Endothelial cell of umbilical vein (primary cell): ENCODE results near the gene APOD. TPM values are rescaled to one million over a fixed set of nuclear protein-coding genes. Genes with fewer than 3 reads are reported as not detected.

Experiments
- BruUV-seq: library from RNA; stranded (reverse); fragments of 400-500 nt; replicated peaks from 2 replicates; lab custom pipeline; 2021; lab: Mats Ljungman, UMichigan
- CTCF ChIA-PET: fragments of 300-600, 350-600 bp; sonication (Branson Sonifier 250); formaldehyde crosslinking; loops from one replicate; lab custom pipeline; 2021; ENCODE audit warnings: antibody characterized with exemption, inconsistent platforms; lab: Charles Lee
- POLR2A ChIA-PET: fragments of 300-600, 350-600 bp; sonication (Branson Sonifier 250); formaldehyde crosslinking; loops from one replicate; lab custom pipeline; 2021; ENCODE audit warnings: antibody characterized with exemption, inconsistent platforms; lab: Charles Lee
- DNase-seq: peaks from one replicate; pipeline ENCODE4 v3.0.0-alpha.2; 2011; ENCODE audit warnings: low read depth, low spot score
- FAIRE-seq: peaks from 2 replicates; lab custom pipeline; 2011; peaks lifted over from hg19 to GRCh38; lab: Jason Lieb, UNC
- H2AFZ ChIP-seq: 2 replicates; pipeline ENCODE4 v1.6.0; 2012; ENCODE audit warnings: low read depth, low read length, control low read depth, inconsistent platforms
- H3K27ac ChIP-seq: 2 replicates; pipeline ENCODE4 v1.5.1; 2011; ENCODE audit warnings: low read depth, mild to moderate bottlenecking, control low read depth, low read length, moderate library complexity; ENCODE audit not compliant: insufficient read depth
- H3K27me3 ChIP-seq, 2 experiments: 2 replicates each; pipeline versions ENCODE4 v1.6.0 to v1.6.1; 2011; ENCODE audit warnings: low read length in 2 of 2, mixed read lengths in 1 of 2; ENCODE audit not compliant: control insufficient read depth in 2 of 2, insufficient read depth in 2 of 2
- H3K36me3 ChIP-seq, 2 experiments: 2 replicates in 1 of 2; 3 replicates in 1 of 2; pipeline ENCODE4 v1.5.1; 2011; ENCODE audit warnings: low read length in 2 of 2, mild to moderate bottlenecking in 1 of 2, moderate library complexity in 1 of 2; ENCODE audit not compliant: control insufficient read depth in 2 of 2, insufficient read depth in 2 of 2; ENCODE audit errors: extremely low read depth in 1 of 2
- H3K4me1 ChIP-seq: 3 replicates; pipeline ENCODE4 v1.5.1; 2011; ENCODE audit warnings: mild to moderate bottlenecking, low read length; ENCODE audit not compliant: control insufficient read depth, insufficient read depth; ENCODE audit errors: extremely low read depth
- H3K4me2 ChIP-seq: 2 replicates; pipeline ENCODE4 v1.6.1; 2011; ENCODE audit warnings: low read length, control low read depth, mixed read lengths; ENCODE audit not compliant: insufficient read depth
- H3K4me3 ChIP-seq, 3 experiments: fragments of 200-600 bp in 1 of 3; sonication (generic), shearing (Covaris generic) in 1 of 3; replicated peaks in 1 of 3; 2 replicates each; pipeline ENCODE4 v1.5.1; 2011 to 2016; ENCODE audit warnings: control low read depth in 3 of 3, low read length in 3 of 3, mild to moderate bottlenecking in 2 of 3, inconsistent platforms in 1 of 3, low read depth in 1 of 3, moderate library complexity in 1 of 3; ENCODE audit not compliant: insufficient read depth in 1 of 3
- H3K79me2 ChIP-seq: 2 replicates; pipeline ENCODE4 v1.6.0; 2012; ENCODE audit warnings: low read length, inconsistent platforms; ENCODE audit not compliant: control insufficient read depth, insufficient read depth
- H3K9ac ChIP-seq: replicated peaks from 2 replicates; pipeline ENCODE3; 2011; ENCODE audit warnings: low read length, control low read depth; ENCODE audit not compliant: insufficient read depth; ENCODE audit errors: extremely low read depth
- H3K9me1 ChIP-seq: replicated peaks from 3 replicates; pipeline ENCODE4 v1.6.0; 2011; ENCODE audit warnings: mild to moderate bottlenecking, low read length; ENCODE audit not compliant: control insufficient read depth, insufficient read depth; ENCODE audit errors: extremely low read depth
- H3K9me3 ChIP-seq: replicated peaks from 2 replicates; pipeline ENCODE4 v1.5.1; 2012; ENCODE audit warnings: low read length, inconsistent platforms; ENCODE audit not compliant: control insufficient read depth, insufficient read depth
- H4K20me1 ChIP-seq: replicated peaks from 2 replicates; pipeline ENCODE3; 2011; ENCODE audit warnings: mild to moderate bottlenecking, low read length; ENCODE audit not compliant: control insufficient read depth, insufficient read depth; ENCODE audit errors: extremely low read depth
- CTCF ChIP-seq, 2 donors: IDR thresholded peaks; 1 replicate in 1 of 2; 2 replicates in 1 of 2; pipeline ENCODE4 v1.5.1; 2011; ENCODE audit warnings: low read length in 2 of 2, mild to moderate bottlenecking in 2 of 2, moderate library complexity in 2 of 2, control low read depth in 1 of 2, inconsistent platforms in 1 of 2, low read depth in 1 of 2; ENCODE audit not compliant: insufficient read depth in 1 of 2; ENCODE audit errors: extremely low read depth in 1 of 2
- EZH2 ChIP-seq: IDR thresholded peaks from 2 replicates; pipeline ENCODE4 v1.6.1; 2012; ENCODE audit warnings: borderline replicate concordance, low read depth, mild to moderate bottlenecking, moderate library complexity, low read length, inconsistent platforms; ENCODE audit not compliant: severe bottlenecking
- FOS ChIP-seq: IDR thresholded peaks from 2 replicates; pipeline ENCODE4 v1.6.1; 2011; ENCODE audit warnings: mild to moderate bottlenecking, low read length, moderate library complexity, borderline replicate concordance; ENCODE audit not compliant: insufficient read depth
- GATA2 ChIP-seq: IDR thresholded peaks from 2 replicates; pipeline ENCODE4 v1.7.0; 2011; ENCODE audit warnings: low read depth, mild to moderate bottlenecking, moderate library complexity, mixed read lengths, low read length; ENCODE audit not compliant: insufficient read length, insufficient read depth
- JUN ChIP-seq: IDR thresholded peaks from 2 replicates; pipeline ENCODE4 v1.6.1; 2011; ENCODE audit warnings: borderline replicate concordance, low read depth; ENCODE audit not compliant: insufficient read length, insufficient read depth
- MAX ChIP-seq: IDR thresholded peaks from 2 replicates; pipeline ENCODE4 v1.6.1; 2011; ENCODE audit not compliant: insufficient read depth, insufficient read length
- MYC ChIP-seq: IDR thresholded peaks from one replicate; pipeline ENCODE4 v1.6.1; 2011; ENCODE audit warnings: mild to moderate bottlenecking, low read depth, low read length
- POLR2A ChIP-seq: IDR thresholded peaks from 2 replicates; pipeline ENCODE4 v1.6.1; 2012; ENCODE audit warnings: low read depth, mild to moderate bottlenecking, control low read depth, low read length
- POLR2AphosphoS5 ChIP-seq: IDR thresholded peaks from 2 replicates; pipeline ENCODE4 v1.6.1; 2012; ENCODE audit warnings: low read depth, mild to moderate bottlenecking, control low read depth, low read length, moderate library complexity; ENCODE audit not compliant: insufficient read depth
- dilution Hi-C: fragments of 300-500 bp; cut with MboI; formaldehyde crosslinking; loops from one replicate; pipeline ENCODE4 v1.15.0; 2019; ENCODE audit warnings: low sequenced_read_pairs; ENCODE audit not compliant: extremely low pct_ligation_motif_present
- intact Hi-C: fragments of 100-400 bp; cut with micrococcal nuclease; formaldehyde crosslinking; loops from one replicate; pipeline ENCODE4 v1.10.0; 2022
- polyA plus RNA-seq, 4 experiments: library from polyadenylated mRNA; depleted of rRNA in 3 of 4; stranded (reverse) in 3 of 4; unstranded in 1 of 4; fragments of >200 nt; gene quantifications; 2 replicates each; pipeline versions ENCODE4 v1.2.1 to v1.2.3, GENCODE V29; 2011 to 2012; ENCODE audit warnings: missing spikeins in 1 of 4
- total RNA-seq: library from RNA; stranded (reverse); gene quantifications from 2 replicates; pipeline ENCODE4 v1.2.3, GENCODE V29; 2021

APOD gene
- total and polyA plus RNA-seq, 2 donors (not counting 3 experiments of a cell fraction or from before 2014, with no cell fraction given), result 2.2 to 2.9 TPM

- Histone ChIP-seq H2AFZ (no peak overlapping the region), H3K9ac (no peak overlapping the region), H3K4me3 (no peak overlapping the region), H3K36me3 (no peaks in the 10 kb centered on the region), H3K27me3 (peaks cover 19 to 39% of the 10 kb centered on the region in 2 experiments), H3K9me3 (no peaks in the 10 kb centered on the region), H3K9me1 (no peaks in the 10 kb centered on the region), H3K4me2 (no peak overlapping the region), H4K20me1 (no peaks in the 10 kb centered on the region), H3K79me2 (no peaks in the 10 kb centered on the region), H3K27ac (no peak overlapping the region), H3K4me1 (peaks cover 2% of the 10 kb centered on the region)
- no TSS peak for BruUV-seq
- intact Hi-C loops, result no loop called here
- POLR2A ChIA-PET, result interaction anchor here (0.6 kb wide), 1 partner anchor 89 kb away, joined by 4 read pairs; no protein-coding TSS in a partner anchor
- CTCF ChIA-PET, result interaction anchor here (1.0 kb wide), 1 partner anchor 280 kb away, joined by 3 read pairs; the partner anchor contains the start of gene XXYLT1
- no peak for TF ChIP-seq POLR2AphosphoS5
- TF ChIP-seq MAX, result no peak
- TF ChIP-seq POLR2A, result no peak
- TF ChIP-seq MYC, result no peak
- TF ChIP-seq FOS, result no peak
- TF ChIP-seq CTCF (IDR thresholded peaks at IDR 0.05; ENCODE audit: extremely low read depth in 1 of 2, insufficient read depth in 1 of 2, low read depth in 1 of 2, low read length in 2 of 2), result no peak
- no peak for TF ChIP-seq GATA2
- no peak for TF ChIP-seq JUN
- TF ChIP-seq EZH2, result no peak
- DNase-seq, result no peak
- FAIRE-seq, result no peak
- dilution Hi-C loops, result no loop called here
Measured at GRCh38 chr3:195551381-195551978, 32.3 kb downstream of the APOD start.
